GM19035 (cell line): ENCODE results near the gene ZBTB7C.

Source experiments
- ATAC-seq: cut with Tn5 transposase; IDR thresholded peaks from one replicate; pipeline ENCODE4 v1.9.1; 2021; ENCODE audit not compliant: unreplicated experiment

ZBTB7C gene

DNA sequence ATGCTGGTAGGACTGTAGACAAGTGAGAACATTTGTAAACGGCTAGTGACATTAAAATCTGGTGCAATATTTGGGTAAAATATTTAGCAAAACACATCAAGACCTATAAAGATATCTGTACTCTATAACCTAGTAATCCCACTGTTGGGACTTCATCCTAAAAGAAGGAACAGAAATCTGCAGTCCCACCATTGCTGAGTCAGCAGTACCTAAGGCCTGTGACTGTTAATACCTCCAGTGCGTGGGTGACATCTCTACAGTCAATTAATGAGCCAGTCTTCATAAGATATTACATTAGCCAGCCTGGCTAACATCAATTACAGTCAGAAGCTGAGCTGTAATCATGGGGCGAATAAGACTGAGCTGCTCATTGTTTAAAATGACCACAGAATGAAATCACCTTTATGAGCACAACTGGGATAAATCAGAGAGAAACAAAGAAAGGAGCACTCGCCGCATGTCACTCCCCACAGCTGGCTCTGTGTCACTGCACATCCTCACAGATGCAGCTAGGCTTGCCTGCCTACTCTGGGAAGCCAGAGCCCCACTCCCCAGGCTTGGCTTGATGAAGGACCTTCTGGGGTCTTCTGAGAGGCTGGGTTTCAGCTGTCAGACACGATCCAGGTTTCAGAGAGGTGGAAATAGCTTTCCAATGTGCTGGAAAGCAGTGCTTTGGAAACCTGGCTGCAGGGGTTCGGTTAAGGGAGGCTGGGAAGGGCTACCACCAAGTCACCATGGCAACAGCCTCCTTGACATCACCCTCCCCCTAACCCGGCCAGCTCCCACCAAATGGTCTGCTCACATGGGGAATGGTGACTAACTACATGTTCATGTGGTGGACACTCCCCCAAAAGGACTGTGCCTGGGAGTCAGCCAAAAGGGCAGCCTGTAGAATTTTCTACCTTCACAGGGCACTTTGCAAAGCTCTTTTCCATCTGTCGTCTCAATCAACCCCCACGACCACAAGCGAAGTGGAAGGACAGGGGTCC, 145.0 kb downstream of the ZBTB7C start:
- ATAC-seq, result no peak

GRCh38 chr18:48263192-48263853, 145.9 kb downstream of the ZBTB7C start:
- ATAC-seq, result no peak

- no peak for ATAC-seq
Observed at GRCh38 chr18:48260237-48260636, 148.9 kb downstream of the ZBTB7C start.

- no peak for ATAC-seq
Observed at GRCh38 chr18:48256848-48257247, 152.3 kb downstream of the ZBTB7C start.

DNA sequence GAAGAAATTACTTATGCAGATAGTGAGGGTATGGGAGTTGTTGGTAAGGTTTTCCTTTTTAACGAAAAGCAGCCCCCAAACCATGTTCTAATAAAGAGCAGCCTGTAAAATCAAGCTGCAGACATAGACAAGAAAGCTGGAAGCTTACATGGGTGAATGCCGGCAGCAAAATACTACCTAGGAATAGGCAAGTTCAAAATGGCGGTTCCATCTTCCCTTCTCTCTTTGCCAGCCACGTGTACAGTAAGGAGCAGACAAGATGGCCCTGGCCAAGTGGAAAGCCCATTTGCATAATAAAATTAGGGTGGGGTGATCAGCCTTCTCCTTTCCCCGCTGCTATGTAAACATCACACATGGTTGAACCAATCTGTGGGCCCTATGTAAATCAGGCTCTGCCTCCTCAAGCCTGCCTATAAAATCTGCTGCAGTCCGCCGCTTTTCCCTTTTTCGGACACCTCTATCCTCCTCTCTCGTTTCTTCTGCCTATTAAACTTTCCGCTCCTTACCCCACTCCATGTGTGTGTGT, 155.0 kb downstream of the ZBTB7C start:
- ATAC-seq, result no peak

- ATAC-seq, result no peak
Observed at GRCh38 chr18:48252525-48252924, 156.7 kb downstream of the ZBTB7C start.

DNA sequence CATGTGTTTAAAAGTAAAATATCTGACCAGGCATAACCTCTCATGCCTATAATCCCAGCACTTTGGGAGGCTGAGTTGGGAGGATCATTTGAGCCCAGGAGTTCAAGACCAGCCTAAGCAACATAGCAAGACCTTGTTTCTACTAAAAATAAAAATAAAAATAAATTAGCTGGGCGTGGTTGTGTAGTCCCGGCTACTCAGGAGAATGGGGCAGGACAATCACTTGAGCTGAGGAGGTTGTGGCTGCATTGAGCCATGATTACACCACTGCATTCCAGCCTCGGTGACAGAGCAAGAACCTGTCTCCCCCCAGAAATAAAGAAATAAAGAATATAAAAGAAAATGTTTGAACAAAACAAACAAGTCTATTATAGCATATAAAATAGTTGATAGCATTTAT, 158.3 kb downstream of the ZBTB7C start:
- ATAC-seq, result no peak

DNA sequence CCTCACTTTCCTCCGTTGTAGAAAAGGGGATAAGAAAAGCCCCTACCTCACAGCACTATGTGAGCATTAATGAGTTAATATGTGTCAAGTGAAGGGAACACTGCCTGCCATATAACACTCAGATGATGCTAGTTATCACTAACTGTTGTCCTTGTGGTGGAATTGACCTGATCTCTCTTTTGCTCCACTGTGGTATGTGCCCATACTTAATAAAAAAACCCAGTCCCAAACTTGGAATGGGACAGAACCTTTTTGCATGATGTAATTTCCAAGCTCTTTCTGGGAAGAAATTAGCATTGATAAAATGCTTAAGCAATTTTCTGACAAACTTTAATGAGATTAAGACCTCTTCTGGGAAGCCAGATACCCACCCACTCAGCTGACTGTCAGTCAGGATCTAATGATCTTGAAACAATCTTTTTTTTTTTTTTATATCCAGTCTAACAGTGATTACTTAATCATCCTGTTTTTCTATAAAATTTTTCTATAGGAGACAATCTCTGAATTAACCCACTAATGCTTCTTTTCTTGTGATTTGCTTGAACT, 158.7 kb downstream of the ZBTB7C start:
- ATAC-seq, result no peak

GRCh38 chr18:48249854-48250253, 159.3 kb downstream of the ZBTB7C start:
- ATAC-seq, result no peak

GRCh38 chr18:48244530-48244929, 164.7 kb downstream of the ZBTB7C start:
- ATAC-seq, result no peak

- ATAC-seq, result no peak
Observed at GRCh38 chr18:48238636-48239035, 170.5 kb downstream of the ZBTB7C start.

DNA sequence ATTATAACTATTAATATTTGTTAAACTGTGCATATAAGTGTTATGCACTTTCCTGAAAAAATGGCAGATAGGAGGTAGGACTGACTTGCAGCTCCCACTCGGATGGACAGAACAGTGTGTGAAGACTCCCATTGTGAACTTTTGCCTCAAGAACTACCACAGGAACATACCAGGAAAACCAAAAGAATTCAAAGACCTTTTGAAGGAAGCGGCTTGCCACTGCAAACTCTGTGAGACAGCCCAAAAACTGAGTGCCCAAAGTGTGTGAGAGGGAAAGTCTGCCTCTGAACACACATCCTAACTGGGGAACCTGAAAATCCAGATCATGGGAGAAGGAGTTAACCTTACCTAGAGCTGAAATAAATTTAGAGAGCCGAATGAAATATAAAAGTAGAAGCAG, 171.0 kb downstream of the ZBTB7C start:
- no peak for ATAC-seq

GRCh38 chr18:48236822-48237221, 172.4 kb downstream of the ZBTB7C start:
- ATAC-seq, result no peak

DNA sequence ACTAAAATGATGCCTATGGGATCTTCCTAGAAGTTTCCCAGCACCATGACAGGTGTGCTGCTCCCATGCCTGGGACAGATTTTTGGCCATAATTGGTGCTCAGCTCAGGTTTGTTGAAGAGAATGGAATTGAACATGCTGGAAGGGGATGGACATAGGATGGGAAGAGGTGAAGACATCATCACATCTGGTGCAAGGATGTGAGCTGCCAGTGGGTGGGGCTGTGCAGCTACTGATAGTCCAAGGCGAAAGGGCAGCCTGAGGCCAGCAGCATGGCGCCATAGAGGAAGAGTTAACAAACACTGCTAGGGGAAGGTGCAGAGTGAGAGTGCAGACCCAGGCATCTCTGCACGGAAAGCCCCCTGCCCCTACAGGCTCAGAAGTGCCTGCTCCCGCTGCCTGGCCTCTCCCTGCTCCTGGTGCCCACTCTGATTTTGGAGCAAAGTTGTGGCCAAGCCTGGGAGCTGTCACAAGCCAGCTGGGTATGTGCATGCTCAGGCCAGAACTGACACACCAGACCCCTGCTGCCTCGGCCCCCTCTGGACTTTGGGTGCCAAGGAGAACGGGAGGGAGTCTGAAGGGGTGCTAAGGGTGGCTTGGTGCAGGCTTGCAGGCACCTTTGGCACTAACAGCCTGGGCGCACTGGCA, 178.6 kb downstream of the ZBTB7C start:
- no peak for ATAC-seq

GRCh38 chr18:48229552-48229981, 179.6 kb downstream of the ZBTB7C start:
- no peak for ATAC-seq

GRCh38 chr18:48228841-48229240, 180.3 kb downstream of the ZBTB7C start:
- ATAC-seq, result no peak

- ATAC-seq, result no peak
Observed at GRCh38 chr18:48228301-48228715, 180.9 kb downstream of the ZBTB7C start.

- ATAC-seq, result no peak
Observed at GRCh38 chr18:48227206-48227605, 182.0 kb downstream of the ZBTB7C start.

- no peak for ATAC-seq
Observed at GRCh38 chr18:48226401-48226800, 182.8 kb downstream of the ZBTB7C start.

- no peak for ATAC-seq
Observed at GRCh38 chr18:48222118-48222517, 187.1 kb downstream of the ZBTB7C start.
